Measurements from ENCODE around the gene ORC2.
A peak's percentile ranks its signal among the peaks of the same experiment; 100 is the strongest.
"Not testable (repeated sequence)": the region's sequence is repeated elsewhere in the genome, so short reads cannot be mapped to it uniquely, and the experiment has no call there.

ORC2 gene

GRCh38 chr2:200930947-200931626 lies 32.4 kb downstream of the ORC2 start:
- DNase-seq (ENCODE audit: low read depth) = peak; percentile 8

DNA sequence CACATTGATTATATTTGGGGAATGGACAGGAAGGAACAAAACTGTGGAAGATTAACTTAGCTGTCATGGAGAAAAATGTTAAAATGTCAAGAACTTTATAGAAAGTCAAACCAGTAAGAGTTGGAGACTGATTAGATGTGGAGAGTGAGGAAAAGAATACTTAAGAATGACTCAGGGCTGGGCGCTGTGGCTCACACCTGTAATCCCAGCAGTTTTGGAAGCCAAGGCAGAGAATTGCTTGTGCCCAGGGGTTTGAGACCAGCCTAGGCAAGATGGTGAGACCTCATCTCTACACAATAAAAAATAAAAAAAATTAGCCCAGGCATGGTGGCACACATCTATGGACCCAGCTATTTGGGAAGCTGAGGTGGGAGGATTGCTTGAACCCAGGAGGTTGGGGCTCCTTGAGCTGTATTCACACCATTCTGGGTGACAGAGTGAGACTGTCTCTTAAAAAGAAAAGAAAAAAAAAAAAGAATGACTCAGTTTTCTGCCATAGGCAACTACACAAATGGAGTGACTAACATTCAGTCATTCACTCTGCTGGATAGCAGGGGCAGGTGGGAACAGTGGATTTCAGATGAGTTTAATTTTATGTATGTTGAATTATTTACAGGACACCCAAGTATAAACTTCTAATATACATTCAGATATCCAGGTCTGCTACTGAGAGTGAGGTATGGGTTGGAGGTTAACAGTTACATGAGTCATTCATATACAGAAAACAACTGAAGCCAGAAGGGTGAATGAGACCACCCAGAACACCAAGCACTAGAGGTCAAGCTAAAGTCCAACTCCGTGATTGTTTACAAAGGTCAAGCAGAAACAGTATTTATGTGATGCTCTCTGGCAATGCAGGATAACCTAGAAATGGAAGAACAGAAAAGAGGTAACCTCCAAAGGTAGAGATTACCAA lies 33.9 kb downstream of the ORC2 start:
- DNase-seq (ENCODE audit: low read depth) = peak; percentile 11

DNA sequence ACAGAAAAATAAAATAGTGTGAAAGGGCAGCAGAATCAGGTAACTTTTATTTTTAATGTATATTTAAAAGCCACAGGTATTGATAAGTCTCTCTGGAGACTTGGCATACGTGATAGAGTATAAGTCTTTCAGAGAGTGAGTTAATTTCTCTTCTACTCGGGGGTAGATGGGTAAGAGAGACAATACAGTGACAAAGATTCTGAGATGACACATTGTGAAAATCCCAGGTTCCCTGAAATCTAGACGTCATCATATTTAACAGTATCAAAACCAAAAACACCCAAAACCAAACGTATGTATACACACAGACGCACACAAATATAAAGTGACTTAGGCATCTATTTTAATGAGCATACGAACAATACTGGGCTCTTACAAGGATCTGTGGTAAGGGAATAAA lies 41.0 kb downstream of the ORC2 start:
- DNase-seq (ENCODE audit: low read depth) = no peak

DNA sequence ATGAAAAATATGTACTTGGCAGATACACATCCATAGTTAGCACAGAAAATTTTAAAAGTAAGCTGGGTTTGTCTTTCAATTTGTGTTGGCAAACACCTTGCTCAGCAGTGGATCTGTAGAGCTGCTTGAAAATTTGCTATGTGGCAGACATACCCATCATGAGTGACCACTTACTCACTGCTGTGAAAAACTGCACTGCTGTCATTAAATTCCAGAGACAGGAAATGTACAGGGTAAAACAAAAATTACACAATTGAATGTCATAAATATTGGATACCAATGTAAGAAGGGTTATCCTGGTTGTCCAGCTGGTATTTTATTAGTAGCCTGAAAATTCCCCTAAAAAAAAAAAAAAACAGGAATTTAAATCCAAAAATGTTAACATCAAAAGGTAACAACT lies 49.8 kb downstream of the ORC2 start:
- DNase-seq (ENCODE audit: low read depth) = peak; percentile 65

- no peak for DNase-seq (ENCODE audit: low read depth)
Measured at GRCh38 chr2:200909958-200910357, 53.5 kb downstream of the ORC2 start.

DNA sequence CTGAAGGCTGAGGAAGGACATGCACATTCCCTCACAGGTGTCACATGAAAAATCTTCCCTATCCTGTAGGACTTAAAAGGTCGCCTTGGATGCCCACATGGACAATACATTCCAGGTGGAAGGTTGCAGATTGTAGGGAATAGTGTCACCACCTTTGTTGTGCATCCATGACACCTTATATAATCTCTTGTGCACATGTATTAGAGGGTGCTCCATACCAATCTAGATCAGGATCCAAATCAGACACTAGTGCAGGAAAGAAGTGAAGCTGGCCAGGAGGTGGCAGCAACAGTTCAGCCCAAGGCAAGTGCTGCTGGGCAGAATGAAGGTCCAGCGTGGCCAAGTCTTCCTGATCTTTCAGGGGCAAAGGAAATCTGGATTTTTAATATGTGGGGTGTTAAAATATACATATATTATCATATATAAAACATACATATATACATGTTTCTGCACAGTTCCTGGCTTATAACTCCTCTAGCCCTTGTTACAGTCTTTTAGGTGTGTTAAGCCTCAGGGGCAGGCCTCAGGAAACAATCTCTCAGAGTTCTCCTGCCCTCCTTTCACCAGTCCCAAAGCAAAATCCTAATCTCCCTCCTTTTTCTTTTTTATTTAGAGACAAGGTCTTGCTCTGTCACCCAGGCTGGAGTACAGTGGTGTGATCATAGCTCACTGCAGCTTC lies 57.7 kb downstream of the ORC2 start:
- DNase-seq (ENCODE audit: low read depth) = peak; percentile 68

DNA sequence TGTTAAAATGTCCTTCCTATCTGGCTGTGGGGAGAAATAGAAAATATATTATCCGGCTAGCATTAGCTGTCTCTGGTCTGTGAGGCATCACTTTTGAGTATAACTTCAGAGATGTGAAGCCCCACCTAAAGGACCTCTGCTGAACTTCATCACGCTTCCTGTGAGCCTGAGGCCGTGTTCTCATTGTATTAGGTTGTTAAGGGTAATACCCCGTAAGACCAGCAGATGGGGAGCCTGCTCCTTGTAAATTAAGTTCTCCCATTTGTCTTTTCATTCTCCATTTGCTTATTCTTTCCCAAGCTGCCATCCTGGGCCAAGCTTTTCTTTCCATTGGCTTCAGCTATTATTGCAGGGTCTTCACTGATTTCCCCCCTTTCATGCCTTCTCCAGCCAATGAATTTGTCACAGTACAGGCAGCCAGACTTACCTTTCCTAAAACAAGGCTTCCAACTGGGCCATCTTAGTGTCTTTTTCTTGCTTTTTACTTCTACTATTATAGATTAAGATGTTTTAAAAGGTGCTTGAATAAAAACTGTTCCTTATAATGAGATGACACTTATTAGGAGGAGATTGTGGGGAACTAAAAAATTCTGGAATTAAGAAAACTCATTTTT lies 61.9 kb downstream of the ORC2 start:
- DNase-seq (ENCODE audit: low read depth) = peak; percentile 91

- no peak for DNase-seq (ENCODE audit: low read depth)
Measured at GRCh38 chr2:200899482-200899881, 64.0 kb downstream of the ORC2 start.

DNA sequence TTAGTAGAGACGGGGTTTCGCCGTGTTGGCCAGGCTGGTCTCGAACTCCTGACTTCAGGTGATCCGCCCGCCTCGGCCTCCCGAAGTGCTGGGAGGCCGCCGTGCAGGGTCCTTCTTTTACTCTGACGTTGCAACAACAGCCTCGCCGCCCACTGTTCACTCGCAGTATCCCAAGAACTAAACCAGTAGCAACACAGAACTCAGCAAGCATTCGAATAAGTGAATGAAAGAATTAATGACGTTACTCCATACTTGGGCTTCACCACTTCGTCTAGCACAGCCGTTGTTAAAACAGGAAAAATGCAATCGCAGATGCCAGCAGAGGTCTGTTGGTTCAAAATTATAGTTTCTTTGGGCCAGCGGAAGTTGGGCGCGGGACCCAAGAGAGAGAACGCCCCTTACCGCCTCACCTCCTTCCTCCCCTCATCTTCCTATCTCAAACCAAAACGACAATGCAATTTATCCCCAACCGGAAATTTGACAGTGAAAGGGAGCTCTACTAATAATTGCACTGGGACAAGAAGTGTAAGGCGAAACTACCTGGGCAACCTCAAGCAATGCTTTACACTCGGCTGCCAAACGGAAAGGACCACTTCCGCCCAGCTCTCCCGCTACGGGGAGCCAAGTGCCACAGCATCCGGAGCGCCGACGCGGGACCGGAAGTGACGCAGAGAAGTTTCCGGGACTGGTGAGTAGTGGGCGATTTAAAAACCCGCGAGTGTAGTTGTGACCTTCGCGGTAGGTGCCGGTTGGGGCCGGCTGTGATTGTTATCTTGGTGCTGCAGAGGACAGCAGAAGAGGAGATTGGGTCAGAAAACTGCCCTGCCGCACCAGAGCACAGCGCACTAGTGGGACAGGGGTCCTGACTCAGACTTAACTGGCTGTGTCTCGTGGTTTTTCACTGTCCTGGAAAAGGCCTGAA lies 74.5 kb downstream of the ORC2 start, which contains the start of the genes NIF3L1 and PPIL3:
Gene NIF3L1 (plus strand): TSS at position 668 of the 922 bp plus-strand sequence. CDS start 2,573 bp downstream, outside the sequence.
Gene PPIL3 (minus strand): TSS at position 374 of the 922 bp plus-strand sequence. CDS start 1,462 bp downstream, outside the sequence.
- DNase-seq (ENCODE audit: low read depth) = peak; percentile 97

DNA sequence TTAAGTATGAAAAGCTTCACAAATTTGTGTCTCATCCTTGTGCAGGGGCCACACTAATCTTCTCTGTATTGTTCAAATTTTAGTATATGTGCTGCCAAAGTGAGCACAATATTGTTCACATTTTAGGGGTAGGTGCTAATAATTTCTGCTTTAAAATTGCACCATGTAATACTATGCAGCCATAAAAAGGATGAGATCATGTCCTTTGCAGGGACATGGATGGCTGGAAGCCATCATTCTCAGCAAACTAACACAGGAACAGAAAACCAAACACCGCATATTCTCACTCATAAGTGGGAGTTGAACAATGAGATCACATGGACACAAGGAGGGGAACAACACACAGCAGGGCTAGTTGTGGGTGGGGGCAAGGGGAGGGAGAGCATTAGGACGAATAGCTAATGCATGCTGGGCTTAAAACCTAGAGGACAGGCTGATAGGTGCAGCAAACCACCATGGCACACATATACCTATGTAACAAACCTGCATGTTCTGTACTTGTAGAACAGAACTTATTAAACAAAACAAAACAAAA lies 81.7 kb downstream of the ORC2 start:
- DNase-seq (ENCODE audit: low read depth) = not testable (repeated sequence)

DNA sequence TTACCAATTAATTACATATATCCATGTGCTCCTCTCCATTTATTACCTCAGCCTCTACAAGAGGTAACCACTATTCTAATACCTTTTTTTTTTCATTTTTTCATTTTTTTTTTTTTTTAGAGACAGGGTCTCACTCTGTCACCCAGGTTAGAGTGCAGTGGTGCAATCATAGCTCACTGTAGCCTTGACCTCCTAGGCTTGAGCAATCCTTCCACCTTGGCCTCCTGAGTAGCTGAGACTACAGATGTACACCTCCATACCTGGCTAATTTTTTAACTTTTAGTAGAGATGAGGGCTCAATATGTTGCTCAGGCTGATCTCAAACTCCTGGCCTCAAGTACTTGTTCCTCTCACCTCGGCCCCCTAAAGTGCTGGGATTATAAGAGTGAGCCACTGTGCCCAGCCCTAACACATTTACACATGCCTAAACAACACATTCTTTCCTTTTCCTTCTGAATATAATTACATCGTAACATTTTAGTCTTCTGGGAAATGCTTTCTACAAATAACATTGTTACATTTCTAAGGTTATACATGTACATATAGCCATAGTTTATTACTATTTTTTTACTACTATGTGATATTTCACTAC lies 85.1 kb downstream of the ORC2 start:
- DNase-seq (ENCODE audit: low read depth) = no peak

DNA sequence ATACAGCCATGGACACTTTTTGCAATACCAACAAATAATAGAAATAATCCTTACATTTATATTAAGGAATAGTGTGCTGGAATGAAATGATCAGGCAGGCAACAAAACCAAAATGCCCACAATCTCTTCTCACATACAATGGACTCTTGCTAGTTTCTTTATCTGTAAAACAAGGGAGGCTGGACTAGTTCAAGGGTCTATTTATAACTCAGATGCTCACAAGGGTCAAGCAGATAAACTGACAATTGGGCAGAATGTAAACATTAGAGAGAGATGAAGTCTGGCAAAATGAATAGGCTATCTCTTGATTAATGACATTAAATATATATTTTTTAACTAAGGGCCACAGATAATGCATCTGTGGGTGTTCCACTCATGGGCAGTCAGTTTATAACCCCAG lies 86.0 kb downstream of the ORC2 start:
- DNase-seq (ENCODE audit: low read depth) = no peak

DNA sequence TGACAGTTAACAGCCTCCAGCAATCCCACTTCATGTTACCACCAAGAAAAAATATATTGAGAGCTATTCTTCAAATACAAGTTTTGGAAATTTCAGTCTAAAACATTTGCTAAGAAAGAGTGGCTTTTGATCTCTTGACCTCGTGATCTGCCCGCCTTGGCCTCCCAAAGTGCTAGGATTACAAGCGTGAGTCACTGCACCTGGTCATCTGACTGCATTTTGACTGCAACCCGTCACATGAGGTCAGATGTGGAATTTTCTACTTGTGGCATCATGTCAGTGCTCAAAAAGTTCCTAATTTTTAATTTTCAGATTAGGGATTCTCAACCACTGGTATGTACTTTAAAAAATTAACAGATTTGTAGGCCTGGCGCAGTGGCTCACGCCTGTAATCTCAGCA lies 89.9 kb downstream of the ORC2 start:
- peak; percentile 20 for DNase-seq (ENCODE audit: low read depth)

DNA sequence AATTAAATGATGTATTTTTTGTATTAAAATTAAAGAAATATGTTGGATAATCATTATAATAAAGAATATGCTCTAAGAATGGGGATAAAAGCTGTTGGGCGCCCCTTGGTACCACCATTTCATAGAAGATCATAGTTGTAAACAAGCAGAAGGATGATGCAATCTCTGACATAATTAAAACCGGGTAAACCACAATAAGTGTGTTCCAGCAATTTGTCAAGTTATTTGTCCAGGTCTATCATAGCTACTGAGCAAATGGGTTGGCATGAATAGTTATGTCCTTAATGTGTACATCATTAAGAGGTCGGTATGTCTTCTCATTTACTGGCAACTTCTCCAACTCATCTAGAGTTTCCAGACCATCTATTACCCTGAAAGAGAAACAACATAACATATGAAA lies 92.3 kb downstream of the ORC2 start:
- peak; percentile 77 for DNase-seq (ENCODE audit: low read depth)

- DNase-seq (ENCODE audit: low read depth) = no peak
Measured at GRCh38 chr2:200869014-200869413, 94.4 kb downstream of the ORC2 start.

DNA sequence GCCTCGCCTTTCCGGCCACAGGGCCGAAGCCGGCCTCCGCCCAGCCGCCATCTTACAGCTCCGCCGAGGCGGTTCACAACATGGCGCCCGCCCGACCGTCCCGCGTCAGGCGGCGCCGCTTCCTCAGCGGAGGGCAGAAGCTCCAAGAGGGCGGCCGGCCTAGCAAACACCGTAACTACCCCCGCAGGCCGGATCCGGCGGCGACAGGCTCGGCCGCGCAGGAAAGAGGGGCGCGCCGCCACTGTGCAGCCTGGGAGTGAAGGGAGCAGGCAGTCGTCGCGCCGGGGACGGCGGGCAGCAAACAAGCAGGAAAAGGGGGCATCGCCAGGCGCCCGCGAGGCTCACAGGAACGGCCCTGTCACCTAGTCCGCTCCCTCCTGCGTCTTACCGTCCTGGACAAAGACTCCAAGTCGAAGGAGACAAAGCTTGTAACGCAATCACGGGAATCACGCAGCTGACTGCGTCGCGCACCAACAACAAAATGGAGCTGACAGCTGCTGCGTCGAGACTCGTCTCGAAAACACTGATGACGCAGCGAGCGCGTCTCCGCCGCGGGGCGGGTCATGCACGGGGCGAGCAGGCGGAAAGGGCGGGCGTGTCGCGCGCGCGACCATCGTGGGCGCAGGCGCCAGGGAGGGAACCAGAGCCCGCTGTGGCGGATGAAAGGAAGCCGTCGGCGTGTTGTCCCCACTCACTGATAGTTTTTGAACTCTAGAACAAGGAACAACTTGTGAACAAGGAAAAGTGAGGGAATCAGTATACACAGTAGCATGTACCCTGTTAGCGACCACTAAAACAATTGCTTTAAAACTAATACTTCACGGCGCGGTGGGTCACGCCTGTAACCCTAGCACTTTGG lies 99.1 kb downstream of the ORC2 start, which contains the start of gene CLK1:
Gene CLK1 (minus strand): TSS at position 483 of the 859 bp plus-strand sequence. CDS start 2,796 bp downstream, outside the sequence.
- DNase-seq (ENCODE audit: low read depth) = peak; percentile 89

- DNase-seq (ENCODE audit: low read depth) = no peak
Measured at GRCh38 chr2:200863782-200864175, 99.7 kb downstream of the ORC2 start.

DNA sequence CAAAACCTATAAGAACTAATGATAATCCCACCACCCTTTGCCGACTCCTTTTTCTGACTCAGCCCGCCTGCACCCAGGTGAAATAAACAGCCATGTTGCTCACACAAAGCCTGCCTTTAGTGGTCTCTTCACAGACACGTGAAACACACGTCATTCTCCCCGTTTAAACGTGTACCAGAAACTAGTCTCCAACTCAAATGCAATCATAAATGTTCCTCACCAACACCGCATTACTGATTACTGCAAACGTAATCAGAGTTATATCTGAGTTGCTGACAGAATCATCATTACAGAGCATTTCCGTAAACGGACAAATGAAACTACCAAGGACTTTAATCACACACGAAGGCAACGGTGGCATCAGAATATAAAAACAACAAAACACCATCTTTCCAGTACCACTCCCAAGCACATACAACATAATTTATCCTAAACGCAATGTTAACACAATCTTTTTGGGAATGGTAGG lies 100.9 kb downstream of the ORC2 start:
- DNase-seq (ENCODE audit: low read depth) = peak; percentile 87

- DNase-seq (ENCODE audit: low read depth) = no peak
Measured at GRCh38 chr2:200861617-200862155, 101.8 kb downstream of the ORC2 start.

All from amniotic epithelial cell (primary cell).